ENCODE data around the gene ASB2.

The ASB2 gene

DNA sequence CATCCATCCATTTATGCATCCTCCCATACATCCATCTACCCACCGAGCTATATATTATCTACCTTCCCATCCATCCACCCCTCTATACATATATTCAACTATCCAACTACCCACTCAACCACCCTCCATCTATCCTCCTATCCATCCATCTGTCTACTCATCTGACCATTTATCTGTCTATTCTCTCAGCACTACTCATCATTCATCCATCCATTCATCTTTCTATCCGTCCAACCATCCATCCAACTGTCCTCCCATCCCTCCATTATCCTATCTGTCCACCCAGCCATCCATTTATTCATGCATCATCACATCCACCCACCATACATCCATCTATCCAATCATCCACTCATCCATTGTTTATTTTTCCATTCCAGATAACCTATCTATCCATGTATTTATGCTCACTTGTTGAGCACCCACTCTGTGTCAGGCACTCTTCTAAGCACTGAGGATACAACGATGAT lies 11.5 kb downstream of the ASB2 start:
- no peak overlapping the region for H3K4me3 ChIP-seq (ENCODE audit: control insufficient read depth, low read depth, low read length)
- DNase-seq (ENCODE audit: low read depth): no peak
- TF ChIP-seq CTCF (conservative IDR thresholded peaks at IDR 0.05; ENCODE audit: control insufficient read depth, insufficient read depth, low read depth, low read length): no peak

- no peak overlapping the region for H3K4me3 ChIP-seq (ENCODE audit: control insufficient read depth, low read depth, low read length)
- DNase-seq (ENCODE audit: low read depth): no peak
- no peak for TF ChIP-seq CTCF (conservative IDR thresholded peaks at IDR 0.05; ENCODE audit: control insufficient read depth, insufficient read depth, low read depth, low read length)
These were observed 12.1 kb downstream of the ASB2 start for GRCh38 chr14:93964281-93964680.

DNA sequence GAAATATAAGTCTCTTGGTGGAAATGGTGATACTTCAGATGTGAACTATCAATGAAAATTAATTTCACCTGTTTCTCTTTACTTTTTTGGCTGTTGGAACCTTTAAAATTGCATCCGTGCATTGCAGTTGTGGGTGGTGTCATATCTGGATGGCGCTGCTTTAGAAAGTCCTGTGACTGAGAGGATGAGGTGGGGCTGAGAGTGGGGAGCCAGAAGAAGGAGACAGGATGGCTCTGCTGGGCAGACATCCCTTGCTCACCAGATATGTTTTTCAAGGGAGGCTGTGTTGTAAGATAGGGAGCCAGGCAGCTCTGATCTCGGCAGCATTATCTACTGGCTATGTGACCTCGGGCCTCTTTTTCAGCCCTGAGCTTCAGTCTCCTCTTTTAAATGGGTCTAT lies 12.7 kb downstream of the ASB2 start:
- no peak overlapping the region for H3K4me3 ChIP-seq (ENCODE audit: control insufficient read depth, low read depth, low read length)
- no peak for DNase-seq (ENCODE audit: low read depth)
- TF ChIP-seq CTCF (conservative IDR thresholded peaks at IDR 0.05; ENCODE audit: control insufficient read depth, insufficient read depth, low read depth, low read length): no peak

DNA sequence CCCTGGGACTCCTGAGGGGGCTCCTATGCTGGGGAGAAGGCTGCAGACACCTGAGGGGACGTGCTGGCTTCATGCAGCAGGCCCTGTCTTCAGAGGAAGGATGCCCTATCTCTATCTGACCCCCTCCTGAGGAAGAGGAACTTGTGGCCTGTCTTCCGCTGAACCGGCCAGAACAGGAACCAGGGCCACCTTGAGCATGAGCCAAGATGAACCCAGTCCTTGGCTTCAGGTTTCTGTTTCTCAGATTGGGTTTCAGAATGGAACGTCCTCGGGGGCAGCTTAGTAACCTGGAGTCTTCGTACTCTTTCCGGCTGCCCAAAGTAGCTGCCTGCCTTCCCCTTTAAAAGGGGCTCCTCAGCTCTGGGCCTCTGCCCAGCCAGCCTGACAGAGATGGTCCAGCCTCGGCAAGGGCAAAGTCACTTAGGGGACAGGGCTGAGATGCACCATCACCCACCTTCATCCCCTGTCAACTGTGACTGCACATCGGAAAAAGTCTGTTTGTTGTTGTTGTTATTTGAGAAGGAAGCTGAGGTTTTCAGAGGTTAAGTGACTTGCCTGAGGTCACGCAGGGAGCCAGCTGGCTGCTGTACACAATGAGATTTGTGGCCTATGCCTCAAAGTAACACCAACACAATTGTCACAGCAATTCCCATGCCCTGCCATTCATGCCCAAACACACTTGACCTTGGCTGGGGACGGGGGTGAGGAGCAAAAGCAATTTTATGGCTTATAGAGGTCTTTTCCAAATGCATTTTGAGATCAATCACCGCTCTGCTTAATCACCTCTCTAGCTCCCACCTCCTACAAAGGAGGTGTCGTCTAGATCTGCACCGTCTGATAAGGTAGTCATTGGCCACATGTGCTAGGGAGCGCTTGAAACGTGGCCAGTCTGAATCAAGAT lies 13.4 kb downstream of the ASB2 start:
- DNase-seq (ENCODE audit: low read depth): peak; percentile 28
- no peak overlapping the region for H3K4me3 ChIP-seq (ENCODE audit: control insufficient read depth, low read depth, low read length)
- TF ChIP-seq CTCF (conservative IDR thresholded peaks at IDR 0.05; ENCODE audit: control insufficient read depth, insufficient read depth, low read depth, low read length): no peak

DNA sequence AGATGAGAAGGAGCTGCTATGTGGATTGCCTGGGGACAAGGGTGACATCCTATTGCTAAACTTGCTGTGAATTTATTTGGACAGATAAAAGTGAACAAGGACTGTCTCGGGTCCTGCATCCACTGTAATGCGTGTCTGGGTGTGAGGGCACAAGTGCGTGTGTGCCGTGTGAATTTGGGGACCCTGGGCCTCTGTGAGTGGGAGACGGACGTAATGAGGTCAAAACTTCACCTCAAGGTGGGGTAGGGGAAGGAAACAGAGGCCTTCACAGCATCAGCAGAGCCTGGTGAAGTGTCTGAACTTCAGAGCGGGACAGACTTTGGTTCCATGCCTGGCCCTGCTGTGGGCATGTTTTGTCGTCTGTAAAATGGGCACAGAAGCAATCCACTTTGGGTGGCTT lies 14.8 kb downstream of the ASB2 start:
- TF ChIP-seq CTCF (conservative IDR thresholded peaks at IDR 0.05; ENCODE audit: control insufficient read depth, insufficient read depth, low read depth, low read length): no peak
- DNase-seq (ENCODE audit: low read depth): no peak
- H3K4me3 ChIP-seq (ENCODE audit: control insufficient read depth, low read depth, low read length): no peak overlapping the region

DNA sequence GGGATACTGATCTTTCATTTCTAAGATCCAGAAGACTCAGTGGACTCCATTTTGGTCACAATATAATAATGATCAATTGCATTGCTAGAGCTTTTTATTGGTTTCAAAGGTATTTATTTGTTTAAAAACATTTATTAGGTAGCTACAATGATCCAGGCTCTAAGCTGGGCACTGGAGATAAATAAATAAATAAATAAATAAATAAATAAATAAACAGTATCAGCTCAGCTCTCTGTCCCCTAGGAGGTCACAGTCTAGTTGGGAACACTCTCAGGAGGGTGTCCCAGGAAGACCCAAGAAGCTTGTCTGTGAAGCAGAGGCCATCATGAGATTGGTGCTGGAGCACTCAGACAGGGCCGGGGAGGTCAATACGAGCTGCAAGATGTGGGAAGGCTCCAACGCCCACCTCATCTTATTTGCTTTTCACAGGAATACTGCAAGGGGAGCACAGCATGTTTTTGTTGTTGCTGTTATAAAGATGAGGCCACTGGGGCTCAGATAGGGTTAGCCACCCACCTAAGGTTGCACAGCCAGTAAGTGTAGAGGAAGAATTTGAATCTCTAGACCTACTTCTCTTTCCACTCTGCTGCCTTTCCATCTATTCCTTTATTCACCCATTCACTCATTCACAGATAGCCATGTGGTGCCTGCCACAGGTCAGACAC lies 15.5 kb downstream of the ASB2 start:
- H3K4me3 ChIP-seq (ENCODE audit: control insufficient read depth, low read depth, low read length): no peak overlapping the region
- TF ChIP-seq CTCF (conservative IDR thresholded peaks at IDR 0.05; ENCODE audit: control insufficient read depth, insufficient read depth, low read depth, low read length): no peak
- no peak for DNase-seq (ENCODE audit: low read depth)

All from fibroblast of mammary gland (primary cell).